ENCODE data around the gene KIF23.

- TF ChIP-seq CTCF (IDR thresholded peaks at IDR 0.05): no peak
- no peak for TF ChIP-seq POLR2A (IDR thresholded peaks at IDR 0.05)
These were observed 72.4 kb downstream of the KIF23 start for GRCh38 chr15:69486481-69487110.

Measured in heart left ventricle (tissue), 13 donors.